Hepatocyte (in vitro differentiated cells): Measurements from ENCODE around the gene CCAR1. TPM values are rescaled to one million over a fixed set of nuclear protein-coding genes. Genes with fewer than 3 reads are reported as not detected.
"Not testable (repeated sequence)": the region's sequence is repeated elsewhere in the genome, so short reads cannot be mapped to it uniquely, and the experiment has no call there.

Experiments
- DNase-seq: peaks from one replicate; pipeline ENCODE4 v3.0.0-alpha.2; 2016; ENCODE audit warnings: low spot score
- H2AFZ ChIP-seq: fragments of 200-600 bp; sonication (generic); 2 replicates; pipeline ENCODE4 v1.6.0; 2016; ENCODE audit warnings: antibody characterized with exemption, mild to moderate bottlenecking
- H3K27ac ChIP-seq: fragments of 200-600 bp; sonication (generic); 2 replicates; pipeline ENCODE4 v1.5.1; 2016; ENCODE audit warnings: mild to moderate bottlenecking
- H3K27me3 ChIP-seq: fragments of 200-600 bp; sonication (generic); 2 replicates; pipeline ENCODE4 v1.6.1; 2016
- H3K36me3 ChIP-seq: fragments of 200-600 bp; sonication (generic); replicated peaks from 2 replicates; pipeline ENCODE4 v1.5.1; 2016; ENCODE audit warnings: low read depth; ENCODE audit not compliant: insufficient read depth
- H3K4me1 ChIP-seq: fragments of 200-600 bp; sonication (generic); 2 replicates; pipeline ENCODE4 v1.5.1; 2016; ENCODE audit warnings: mild to moderate bottlenecking, moderate library complexity; ENCODE audit not compliant: insufficient read depth
- H3K4me2 ChIP-seq: fragments of 200-600 bp; sonication (generic); 2 replicates; pipeline ENCODE4 v1.6.0; 2016
- H3K4me3 ChIP-seq: fragments of 200-600 bp; sonication (generic); 2 replicates; pipeline ENCODE4 v1.5.1; 2016; ENCODE audit warnings: mild to moderate bottlenecking
- H3K79me2 ChIP-seq: fragments of 200-600 bp; sonication (generic); 2 replicates; pipeline ENCODE4 v1.6.0; 2017; ENCODE audit warnings: mild to moderate bottlenecking
- H3K9me2 ChIP-seq: fragments of 200-600 bp; sonication (generic); replicated peaks from 2 replicates; pipeline ENCODE4 v1.6.0; 2017; ENCODE audit warnings: mild to moderate bottlenecking; ENCODE audit not compliant: insufficient read depth
- H3K9me3 ChIP-seq: fragments of 200-600 bp; sonication (generic); 2 replicates; pipeline ENCODE4 v1.5.1; 2016; ENCODE audit warnings: low read depth, mild to moderate bottlenecking
- H4K20me1 ChIP-seq: fragments of 200-600 bp; sonication (generic); 2 replicates; pipeline ENCODE4 v1.6.0; 2016; ENCODE audit warnings: mild to moderate bottlenecking; ENCODE audit not compliant: insufficient read depth, poor library complexity, severe bottlenecking
- CTCF ChIP-seq: fragments of 200-600 bp; sonication (generic); IDR thresholded peaks from 2 replicates; pipeline ENCODE4 v1.5.1; 2016; ENCODE audit warnings: antibody characterized with exemption, mild to moderate bottlenecking; ENCODE audit not compliant: poor library complexity
- EZH2 ChIP-seq: fragments of 200-600 bp; sonication (generic); IDR thresholded peaks from 2 replicates; pipeline ENCODE4 v1.6.1; 2016; ENCODE audit warnings: antibody characterized with exemption, mild to moderate bottlenecking, borderline replicate concordance
- EZH2phosphoT487 ChIP-seq: fragments of 200-600 bp; sonication (generic); IDR thresholded peaks from one replicate; pipeline ENCODE4 v1.6.1; 2018; ENCODE audit warnings: antibody characterized with exemption, mild to moderate bottlenecking, low read depth, moderate library complexity; ENCODE audit not compliant: unreplicated experiment, severe bottlenecking
- WGBS: methylation state at CpG from one replicate; pipeline ENCODE4 v1.1.6; 2016; ENCODE audit warnings: low lambda C conversion rate; ENCODE audit errors: missing lambda C conversion rate; 5-methylcytosine and 5-hydroxymethylcytosine counted together
- polyA plus RNA-seq: library from polyadenylated mRNA; unstranded; fragments of >200 nt; fragmentation: Nextera tagmentation; extraction: Ambion mirVana; gene quantifications from 2 replicates; pipeline ENCODE4 v1.2.1, GENCODE V29; 2016
- total RNA-seq: library from RNA; depleted of rRNA; stranded (reverse); fragments of >200 nt; gene quantifications from 2 replicates; pipeline ENCODE4 v1.2.3, GENCODE V29; 2014

Gene CCAR1
- total and polyA plus RNA-seq, 2 experiments from 2014 or later = 51.3 to 58.9 TPM

GRCh38 chr10:68795886-68796532, 75.0 kb downstream of the CCAR1 start:
- Histone ChIP-seq H3K4me3 (no peak overlapping the region), H3K4me2 (no peak overlapping the region), H3K9me2 (no peaks in the 10 kb centered on the region), H3K27ac (no peak overlapping the region), H3K27me3 (no peaks in the 10 kb centered on the region), H3K4me1 (no peaks in the 10 kb centered on the region), H3K9me3 (no peaks in the 10 kb centered on the region), H2AFZ (no peak overlapping the region), H3K36me3 (no peaks in the 10 kb centered on the region), H3K79me2 (no peaks in the 10 kb centered on the region), H4K20me1 (no peaks in the 10 kb centered on the region)
- DNase-seq = no peak
- TF ChIP-seq EZH2phosphoT487 (no peak), EZH2 (no peak), CTCF (no peak)
- whole genome bisulfite sequencing = 97% methylated on average over 4 of the region's 4 CpGs

- H3K27me3 ChIP-seq = no peaks in the 10 kb centered on the region
- H3K36me3 ChIP-seq = no peaks in the 10 kb centered on the region
- DNase-seq = no peak
- no peaks in the 10 kb centered on the region for H4K20me1 ChIP-seq
- H2AFZ ChIP-seq = no peak overlapping the region
- no peak overlapping the region for H3K4me3 ChIP-seq
- H3K9me2 ChIP-seq = no peaks in the 10 kb centered on the region
- H3K4me2 ChIP-seq = no peak overlapping the region
- H3K4me1 ChIP-seq = no peaks in the 10 kb centered on the region
- no peaks in the 10 kb centered on the region for H3K79me2 ChIP-seq
- no peaks in the 10 kb centered on the region for H3K9me3 ChIP-seq
- TF ChIP-seq EZH2 = no peak
- 84% methylated on average over 3 of the region's 3 CpGs for WGBS
- no peak overlapping the region for H3K27ac ChIP-seq
These were observed 75.6 kb downstream of the CCAR1 start for GRCh38 chr10:68796605-68797004.

- WGBS = 86% methylated on average over 2 of the region's 2 CpGs
- no peaks in the 10 kb centered on the region for H3K9me3 ChIP-seq
These were observed 79.2 kb downstream of the CCAR1 start for GRCh38 chr10:68800211-68800610.

GRCh38 chr10:68804692-68805091, 83.7 kb downstream of the CCAR1 start:
- TF ChIP-seq EZH2 (no peak), EZH2phosphoT487 (no peak), CTCF (no peak)
- no peak overlapping the region for H3K4me2 ChIP-seq
- no peaks in the 10 kb centered on the region for H3K79me2 ChIP-seq
- H3K27ac ChIP-seq = no peak overlapping the region
- H2AFZ ChIP-seq = no peak overlapping the region
- H3K4me1 ChIP-seq = no peaks in the 10 kb centered on the region
- no peaks in the 10 kb centered on the region for H3K27me3 ChIP-seq
- no peaks in the 10 kb centered on the region for H3K36me3 ChIP-seq
- no peaks in the 10 kb centered on the region for H3K9me3 ChIP-seq
- no peaks in the 10 kb centered on the region for H3K9me2 ChIP-seq
- 96% methylated on average over 1 of the region's 1 CpG for WGBS
- H4K20me1 ChIP-seq = no peaks in the 10 kb centered on the region
- H3K4me3 ChIP-seq = no peak overlapping the region
- no peak for DNase-seq

More at GRCh38 chr10:68800211-68800610, 79.2 kb downstream of the CCAR1 start:
- Histone ChIP-seq H3K27me3 (no peaks in the 10 kb centered on the region), H3K4me2 (no peak overlapping the region), H2AFZ (no peak overlapping the region), H3K79me2 (no peaks in the 10 kb centered on the region), H3K27ac (no peak overlapping the region), H3K36me3 (no peaks in the 10 kb centered on the region), H3K4me3 (no peak overlapping the region), H3K9me2 (no peaks in the 10 kb centered on the region), H4K20me1 (no peaks in the 10 kb centered on the region), H3K4me1 (no peaks in the 10 kb centered on the region)
- TF ChIP-seq EZH2 (no peak), CTCF (no peak), EZH2phosphoT487 (no peak)
- DNase-seq = no peak

GRCh38 chr10:68810830-68811229, 89.8 kb downstream of the CCAR1 start:
- H4K20me1 ChIP-seq, H3K27me3 ChIP-seq, H3K9me3 ChIP-seq, H3K9me2 ChIP-seq, H3K4me2 ChIP-seq, H2AFZ ChIP-seq, H3K36me3 ChIP-seq, H3K79me2 ChIP-seq, H3K4me1 ChIP-seq, H3K4me3 ChIP-seq, DNase-seq, H3K27ac ChIP-seq: not testable (repeated sequence)
- 92% methylated on average over 9 of the region's 9 CpGs for WGBS
